ENCODE results near the gene FAM78B. TPM values are rescaled to one million over a fixed set of nuclear protein-coding genes. Genes with fewer than 3 reads are reported as not detected.
A peak's percentile ranks its signal among the peaks of the same experiment; 100 is the strongest.

Gene FAM78B
- polyA plus RNA-seq, 6 donors from 2014 or later = not detected

DNA sequence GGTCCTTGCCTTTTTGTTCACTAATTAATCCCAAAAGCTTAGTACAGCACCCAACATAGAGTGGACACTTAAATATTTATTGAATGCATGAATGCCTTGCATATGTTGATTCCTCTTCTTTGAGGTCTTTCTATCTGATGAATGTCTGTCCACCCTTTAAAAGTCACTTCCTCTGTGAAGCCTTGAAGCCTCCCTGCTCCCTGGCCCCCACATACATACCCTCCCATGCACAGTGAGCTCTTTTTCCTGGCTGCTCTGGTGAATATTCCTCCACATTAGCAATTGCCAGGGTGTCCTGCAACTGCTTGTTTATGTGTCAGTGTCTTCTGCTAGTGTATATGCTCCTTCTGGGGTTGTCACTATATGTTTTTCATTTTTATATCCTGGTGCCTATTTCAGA is 8.2 kb upstream of the FAM78B start:
- H3K36me3 Mint-ChIP-seq = no peaks in the 10 kb centered on the region
- ATAC-seq (ENCODE audit: low read depth in 2 of 2) (no peak), DNase-seq (no peak)
- peaks cover 18 to 35% (median 24%) of the 10 kb centered on the region in 3 donors for H3K27me3 Mint-ChIP-seq
- peaks cover 0 to 8% (median 0%) of the 10 kb centered on the region in 7 donors for H3K9me3 Mint-ChIP-seq
- H3K4me3 Mint-ChIP-seq = no peak overlapping the region
- H3K27ac Mint-ChIP-seq = peak overlapping the region in 1 of 6 donors; percentile 40
- no peaks in the 10 kb centered on the region for H3K4me1 Mint-ChIP-seq

DNA sequence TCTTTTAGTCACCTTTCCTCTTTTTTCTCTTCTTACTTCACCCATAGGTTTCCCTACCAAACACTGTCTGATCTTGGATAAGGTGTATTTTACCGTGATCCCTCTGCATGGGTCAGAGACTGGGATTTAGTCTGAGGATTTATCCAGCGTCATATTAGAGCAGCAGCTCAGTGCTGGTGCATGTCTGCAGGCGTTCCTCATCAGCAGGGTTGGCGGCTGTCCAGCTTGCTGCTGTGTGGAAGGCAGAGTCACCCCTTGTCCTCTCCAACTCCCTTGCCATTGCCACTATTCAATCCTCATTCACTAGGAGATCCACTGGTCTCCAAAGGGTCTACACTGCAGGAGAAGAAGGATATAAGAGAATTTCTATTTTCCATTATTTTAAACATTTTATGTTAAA is 7.3 kb upstream of the FAM78B start:
- Mint-ChIP-seq H3K27me3 (peaks cover 22 to 40% (median 31%) of the 10 kb centered on the region in 3 donors), H3K4me3 (no peak overlapping the region), H3K9me3 (peaks cover 0 to 8% (median 0%) of the 10 kb centered on the region in 7 donors), H3K36me3 (no peaks in the 10 kb centered on the region), H3K4me1 (no peaks in the 10 kb centered on the region), H3K27ac (no peak overlapping the region)
- ATAC-seq (ENCODE audit: low read depth in 2 of 2) (no peak), DNase-seq (no peak)

DNA sequence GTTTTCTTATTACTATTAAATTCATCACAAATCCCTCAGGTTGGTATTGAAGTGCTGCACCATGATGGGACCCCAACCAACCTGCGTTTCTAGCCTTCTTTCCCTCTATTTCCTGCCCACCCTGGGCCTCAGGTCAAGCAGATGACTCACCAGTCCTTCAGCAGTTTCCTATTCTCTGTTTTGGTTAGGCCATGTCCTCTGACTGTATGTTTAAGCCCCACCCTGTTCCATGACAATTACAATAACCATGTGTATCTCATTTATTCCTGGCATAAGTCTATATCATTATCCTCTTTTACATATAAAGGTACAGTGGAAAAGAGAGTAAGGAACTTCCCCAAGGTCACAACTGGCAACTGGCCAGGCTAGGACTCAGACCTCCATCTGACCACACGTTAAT is 5.3 kb upstream of the FAM78B start:
- Mint-ChIP-seq H3K27me3 (peaks cover 40 to 46% (median 41%) of the 10 kb centered on the region in 3 donors), H3K4me3 (no peak overlapping the region), H3K36me3 (no peaks in the 10 kb centered on the region), H3K27ac (no peak overlapping the region), H3K9me3 (peaks cover 0 to 7% (median 0%) of the 10 kb centered on the region in 7 donors), H3K4me1 (peaks cover 0 to 3% (median 0%) of the 10 kb centered on the region in 3 donors)
- DNase-seq (no peak), ATAC-seq (ENCODE audit: low read depth in 2 of 2) (no peak)

DNA sequence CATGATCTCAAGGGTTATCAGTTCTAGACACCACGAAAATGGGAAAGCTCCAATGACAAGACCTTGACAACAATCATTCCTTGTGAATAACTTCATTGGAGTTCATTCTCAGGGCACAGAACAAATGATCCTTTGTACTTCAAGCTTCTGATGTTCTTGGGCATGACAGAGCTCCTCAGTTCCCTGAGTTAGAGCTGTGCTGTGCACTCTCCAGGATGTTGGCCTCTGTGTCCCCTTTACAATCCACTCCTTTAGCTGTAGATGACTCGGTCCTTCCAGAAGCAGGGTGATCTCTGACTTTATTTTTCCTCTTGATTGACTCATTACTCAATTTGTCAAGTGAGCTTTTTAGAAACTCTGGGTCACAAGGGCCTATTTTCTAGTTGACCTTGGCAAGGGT is 3.9 kb upstream of the FAM78B start:
- H3K36me3 Mint-ChIP-seq = no peaks in the 10 kb centered on the region
- peaks cover 3 to 6% (median 3%) of the 10 kb centered on the region in 3 donors for H3K4me1 Mint-ChIP-seq
- peaks cover 0 to 7% (median 0%) of the 10 kb centered on the region in 7 donors for H3K9me3 Mint-ChIP-seq
- peaks cover 34 to 44% (median 42%) of the 10 kb centered on the region in 3 donors for H3K27me3 Mint-ChIP-seq
- no peak overlapping the region for H3K27ac Mint-ChIP-seq
- ATAC-seq (ENCODE audit: low read depth in 2 of 2) (no peak), DNase-seq (no peak)
- no peak overlapping the region for H3K4me3 Mint-ChIP-seq

DNA sequence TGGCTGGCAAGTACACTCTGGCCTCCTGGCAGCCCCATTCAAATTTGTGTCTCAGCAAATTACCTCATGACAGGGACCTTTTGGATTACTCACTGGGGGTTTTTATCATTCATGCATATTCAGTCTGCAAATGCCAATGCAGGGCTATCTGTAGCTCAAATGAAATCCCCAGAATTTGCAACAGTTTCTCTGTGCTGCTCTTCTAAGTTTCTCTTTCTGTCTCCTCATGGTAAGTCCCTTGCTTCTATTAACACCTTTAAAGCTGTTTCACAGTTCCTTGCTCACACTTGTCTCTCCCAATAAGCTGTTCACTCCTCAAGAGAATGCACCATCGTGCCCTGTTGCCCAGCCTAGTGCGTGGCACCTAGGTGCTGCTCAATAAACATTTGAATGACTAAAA is 3.3 kb upstream of the FAM78B start:
- peaks cover 7 to 12% (median 9%) of the 10 kb centered on the region in 3 donors for H3K4me1 Mint-ChIP-seq
- peaks cover 0 to 7% (median 0%) of the 10 kb centered on the region in 7 donors for H3K9me3 Mint-ChIP-seq
- H3K27me3 Mint-ChIP-seq = peaks cover 36 to 49% (median 40%) of the 10 kb centered on the region in 3 donors
- no peaks in the 10 kb centered on the region for H3K36me3 Mint-ChIP-seq
- H3K4me3 Mint-ChIP-seq = peak overlapping the region in 1 of 8 donors; percentile 23
- ATAC-seq (ENCODE audit: low read depth in 2 of 2) (no peak), DNase-seq (no peak)
- H3K27ac Mint-ChIP-seq = peak overlapping the region in 2 of 6 donors; percentile 21 to 71

DNA sequence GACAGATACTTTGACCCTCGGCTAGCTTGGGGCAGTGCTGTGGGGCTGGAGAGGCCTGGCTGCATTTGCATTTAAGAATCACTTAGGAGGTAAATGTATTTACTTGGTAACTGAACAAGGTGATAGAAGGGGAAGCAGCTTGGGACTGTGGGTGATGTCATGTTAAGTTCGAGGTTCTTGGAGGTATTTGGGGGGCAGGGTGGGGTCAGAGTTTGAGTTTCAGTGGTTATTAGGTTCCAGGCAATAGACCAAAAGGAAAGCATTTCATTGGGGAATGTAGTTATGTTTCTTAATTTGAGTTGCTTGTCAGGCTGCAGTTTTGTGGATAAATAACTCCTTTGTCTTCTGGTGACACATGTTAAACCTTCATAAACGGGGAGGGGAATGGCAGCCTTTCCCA is 2.4 kb upstream of the FAM78B start:
- Mint-ChIP-seq H3K27ac (no peak overlapping the region), H3K27me3 (peaks cover 34 to 50% (median 40%) of the 10 kb centered on the region in 3 donors)
- no peak for ATAC-seq (ENCODE audit: low read depth in 2 of 2)

DNA sequence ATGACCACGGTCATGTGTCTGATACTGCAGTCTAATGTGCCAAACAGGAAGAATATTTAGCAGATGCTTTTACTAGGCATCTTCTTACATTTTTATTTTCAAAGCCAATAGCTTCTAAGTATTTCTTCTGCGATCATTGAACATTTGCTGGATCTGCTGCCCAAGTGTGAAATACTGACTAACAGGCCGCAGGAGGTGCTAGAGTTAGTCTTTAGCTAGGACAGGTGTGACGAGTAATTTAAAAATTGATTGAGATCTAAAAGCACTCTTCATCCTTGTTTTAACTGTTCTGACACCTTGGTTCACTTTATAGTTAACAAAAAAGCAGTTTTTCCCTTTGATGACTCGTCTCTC is 748 bp upstream of the FAM78B start:
- H3K36me3 Mint-ChIP-seq = no peaks in the 10 kb centered on the region
- ATAC-seq (ENCODE audit: low read depth in 2 of 2) (no peak), DNase-seq (no peak)
- no peak overlapping the region for H3K27ac Mint-ChIP-seq
- peak overlapping the region; percentile 45 to 84 (median 78) for H3K4me3 Mint-ChIP-seq
- peaks cover 7 to 16% (median 9%) of the 10 kb centered on the region in 3 donors for H3K4me1 Mint-ChIP-seq
- peaks cover 43 to 60% (median 45%) of the 10 kb centered on the region in 3 donors for H3K27me3 Mint-ChIP-seq
- peaks cover 0 to 7% (median 0%) of the 10 kb centered on the region in 7 donors for H3K9me3 Mint-ChIP-seq

More for the DNA sequence above, 2.4 kb upstream of the FAM78B start:
- Mint-ChIP-seq H3K9me3 (peaks cover 0 to 7% (median 0%) of the 10 kb centered on the region in 7 donors), H3K4me3 (no peak overlapping the region), H3K4me1 (peaks cover 7 to 16% (median 9%) of the 10 kb centered on the region in 3 donors), H3K36me3 (no peaks in the 10 kb centered on the region)
- no peak for DNase-seq

DNA sequence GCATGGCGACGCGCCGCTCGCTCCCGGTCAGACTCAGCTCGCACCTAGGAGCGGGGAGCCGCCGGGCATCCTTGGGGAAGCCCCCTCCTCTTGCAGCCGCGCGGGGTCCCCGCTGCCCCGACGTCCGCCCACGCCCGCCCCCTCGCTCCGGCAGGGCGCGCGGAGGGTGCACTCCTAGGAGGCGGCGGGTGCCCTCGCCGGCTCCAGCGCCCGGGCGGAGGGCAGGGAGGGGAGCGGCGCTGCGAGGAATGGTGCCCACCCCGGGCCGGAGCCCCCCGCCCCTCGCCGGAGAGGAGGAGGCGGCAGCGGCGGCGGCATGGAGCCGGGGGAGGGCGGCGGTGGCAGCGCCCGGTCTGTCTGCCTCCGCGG is 488 bp downstream of the FAM78B start:
- peaks cover 7 to 16% (median 9%) of the 10 kb centered on the region in 3 donors for H3K4me1 Mint-ChIP-seq
- H3K36me3 Mint-ChIP-seq = no peaks in the 10 kb centered on the region
- peak overlapping the region in 1 of 8 donors; percentile 78 for H3K4me3 Mint-ChIP-seq
- H3K9me3 Mint-ChIP-seq = peaks cover 0 to 7% (median 2%) of the 10 kb centered on the region in 7 donors
- peaks cover 50 to 72% (median 58%) of the 10 kb centered on the region in 3 donors for H3K27me3 Mint-ChIP-seq
- DNase-seq = no peak
- no peak overlapping the region for H3K27ac Mint-ChIP-seq
- peak in 1 of 2 donors; percentile 12 for ATAC-seq (ENCODE audit: low read depth in 2 of 2)

DNA sequence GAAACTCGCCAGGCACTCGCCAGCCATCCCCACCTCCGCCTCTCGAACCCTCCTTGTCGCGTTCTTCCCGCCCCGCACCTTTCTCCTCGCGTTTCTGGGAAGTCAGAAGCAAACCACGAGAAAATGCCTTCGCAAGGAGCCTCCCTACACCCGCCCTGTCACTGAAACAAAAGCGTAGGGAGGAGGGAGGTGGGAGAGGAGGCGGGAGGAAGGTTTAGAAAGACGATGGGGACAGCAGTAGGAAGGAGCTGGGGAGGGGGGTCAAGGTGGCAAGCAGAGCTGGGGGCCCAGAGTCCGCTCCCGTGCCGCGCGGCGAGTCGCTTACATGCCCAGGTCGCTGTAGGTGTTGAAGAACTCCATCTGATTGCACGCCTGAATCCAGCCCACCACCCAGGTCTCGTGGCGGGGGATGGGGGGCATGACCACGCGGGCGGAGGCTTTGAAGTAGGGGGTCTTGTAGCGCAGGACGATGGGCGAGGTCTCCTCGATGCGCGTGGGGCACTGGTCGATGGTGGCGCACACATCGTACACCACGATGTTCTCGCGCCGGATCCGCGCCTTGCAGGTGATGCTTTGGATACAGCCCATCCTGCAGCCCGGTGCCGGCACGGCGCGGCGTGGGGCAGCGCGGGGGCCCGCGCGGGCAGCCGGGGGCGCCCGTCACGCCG is 1.0 kb downstream of the FAM78B start:
- no peak for ATAC-seq (ENCODE audit: low read depth in 2 of 2)

DNA sequence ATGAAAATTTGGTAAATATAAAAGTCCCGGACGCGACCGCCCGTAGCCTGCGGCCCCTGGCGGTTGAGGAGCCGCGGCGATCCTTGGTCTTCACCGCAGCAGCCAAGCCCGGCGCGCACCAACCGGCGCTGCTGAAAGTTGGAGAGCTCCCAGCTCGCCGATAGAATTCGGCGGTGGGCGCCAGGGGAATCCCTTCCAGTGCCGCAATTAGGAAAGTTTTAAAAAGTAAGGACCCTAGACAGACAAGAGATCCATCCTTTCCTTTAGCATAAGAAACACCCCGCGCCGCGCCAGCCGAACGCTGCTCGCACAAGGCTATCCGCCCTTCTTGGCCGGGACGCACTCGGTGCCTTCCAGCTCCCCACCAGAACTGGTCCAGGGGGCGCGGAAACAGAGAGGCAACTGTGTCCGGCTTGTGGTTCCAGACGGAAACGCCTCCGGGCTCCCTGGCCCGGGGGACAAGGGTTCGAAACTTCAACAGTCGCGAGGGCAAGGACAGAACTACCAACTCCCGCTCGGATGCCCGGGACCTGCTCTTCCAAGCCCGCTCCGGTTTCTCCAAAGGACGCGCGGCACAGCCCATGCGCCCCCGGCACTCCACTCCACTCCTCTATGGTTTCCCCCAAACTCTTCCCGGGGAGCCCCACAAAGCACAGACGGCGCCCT is 1.7 kb downstream of the FAM78B start:
- no peak overlapping the region for H3K27ac Mint-ChIP-seq
- peaks cover 7 to 16% (median 9%) of the 10 kb centered on the region in 3 donors for H3K4me1 Mint-ChIP-seq
- peaks cover 49 to 74% (median 64%) of the 10 kb centered on the region in 3 donors for H3K27me3 Mint-ChIP-seq
- H3K9me3 Mint-ChIP-seq = peaks cover 0 to 7% (median 2%) of the 10 kb centered on the region in 7 donors
- H3K36me3 Mint-ChIP-seq = peaks cover 0 to 5% of the 10 kb centered on the region in 2 donors
- no peak for ATAC-seq (ENCODE audit: low read depth in 2 of 2)
- DNase-seq = no peak
- peak overlapping the region; percentile 48 to 87 (median 76) for H3K4me3 Mint-ChIP-seq

More for the DNA sequence above, 1.0 kb downstream of the FAM78B start:
- H3K27ac Mint-ChIP-seq = no peak overlapping the region
- peaks cover 49 to 75% (median 63%) of the 10 kb centered on the region in 3 donors for H3K27me3 Mint-ChIP-seq
- peaks cover 7 to 16% (median 9%) of the 10 kb centered on the region in 3 donors for H3K4me1 Mint-ChIP-seq
- DNase-seq = no peak
- H3K4me3 Mint-ChIP-seq = peak overlapping the region; percentile 22 to 87 (median 76)
- H3K9me3 Mint-ChIP-seq = peaks cover 0 to 7% (median 2%) of the 10 kb centered on the region in 7 donors
- peaks cover 0 to 2% of the 10 kb centered on the region in 2 donors for H3K36me3 Mint-ChIP-seq

DNA sequence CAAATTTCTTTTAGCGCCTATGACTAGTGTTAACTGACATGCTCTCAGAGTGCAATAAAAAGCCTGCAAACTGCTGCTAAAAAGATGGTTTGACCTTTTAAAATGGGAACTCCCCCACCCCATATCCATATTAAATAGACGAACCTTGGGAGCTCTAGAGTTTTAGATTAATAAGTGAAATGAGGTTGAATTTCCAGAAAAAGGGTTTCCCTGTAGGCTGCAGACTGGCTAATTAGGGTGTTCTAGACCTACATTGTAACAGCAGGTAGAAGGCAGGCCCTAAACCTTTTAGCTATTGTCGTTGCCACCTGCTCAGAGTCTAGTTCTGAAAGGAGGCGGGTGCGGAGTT is 2.2 kb downstream of the FAM78B start:
- Mint-ChIP-seq H3K36me3 (peaks cover 0 to 5% of the 10 kb centered on the region in 2 donors), H3K4me1 (peaks cover 7 to 16% (median 9%) of the 10 kb centered on the region in 3 donors), H3K27me3 (peaks cover 51 to 77% (median 66%) of the 10 kb centered on the region in 3 donors), H3K9me3 (peaks cover 0 to 7% (median 2%) of the 10 kb centered on the region in 7 donors), H3K4me3 (peak overlapping the region; percentile 48 to 85 (median 70)), H3K27ac (no peak overlapping the region)
- DNase-seq (no peak), ATAC-seq (ENCODE audit: low read depth in 2 of 2) (no peak)

DNA sequence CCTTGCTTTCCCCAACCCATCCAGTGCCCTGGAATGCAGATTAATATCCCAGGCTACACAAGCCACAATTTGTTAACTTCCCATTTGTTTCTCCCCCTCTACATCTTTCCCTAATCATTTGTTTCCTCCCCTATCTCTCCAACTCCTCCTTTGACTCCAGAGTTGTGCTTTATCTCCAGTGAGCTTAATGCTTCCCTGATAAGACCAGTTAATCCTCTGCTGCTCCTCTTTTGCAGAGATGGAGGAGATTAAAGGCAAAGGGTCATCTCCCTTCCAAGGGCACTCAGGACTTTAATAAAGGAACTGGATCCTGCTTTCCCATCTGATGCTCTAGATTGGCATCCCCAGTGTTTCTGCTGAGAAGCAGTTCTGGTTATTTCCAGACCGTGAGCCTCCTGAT is 7.1 kb downstream of the FAM78B start:
- Mint-ChIP-seq H3K9me3 (peaks cover 0 to 4% (median 0%) of the 10 kb centered on the region in 7 donors), H3K4me3 (no peak overlapping the region), H3K27ac (peak overlapping the region in 1 of 6 donors; percentile 51), H3K27me3 (peaks cover 38 to 57% (median 46%) of the 10 kb centered on the region in 3 donors), H3K4me1 (peaks cover 0 to under 1% (median 0%) of the 10 kb centered on the region in 3 donors), H3K36me3 (peaks cover 0 to 5% of the 10 kb centered on the region in 2 donors)
- no peak for DNase-seq
- ATAC-seq (ENCODE audit: low read depth in 2 of 2) = no peak

DNA sequence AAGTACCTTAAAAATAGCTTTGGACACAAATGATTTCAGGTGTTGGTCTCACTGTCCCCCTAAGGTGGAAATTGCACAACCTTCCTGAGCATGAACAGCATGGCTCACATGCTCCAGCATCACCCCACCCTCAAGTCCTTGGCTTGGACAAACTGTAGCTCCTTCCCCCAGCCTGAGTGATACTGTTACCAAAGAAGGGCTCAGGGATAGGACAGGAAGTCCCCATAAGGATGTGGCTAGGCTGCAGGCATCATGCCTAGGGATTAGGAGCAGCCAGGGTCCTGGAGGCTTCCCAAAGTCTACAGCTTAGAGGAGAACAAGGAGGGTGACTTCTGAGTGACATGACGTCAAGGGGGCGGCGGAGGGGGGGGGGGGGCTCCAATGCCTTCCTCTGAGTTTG is 10.1 kb downstream of the FAM78B start:
- Mint-ChIP-seq H3K27me3 (peaks cover 31 to 49% (median 42%) of the 10 kb centered on the region in 3 donors), H3K36me3 (peaks cover 0 to 5% of the 10 kb centered on the region in 2 donors), H3K9me3 (peaks cover 0 to 4% (median 0%) of the 10 kb centered on the region in 7 donors), H3K27ac (no peak overlapping the region), H3K4me1 (no peaks in the 10 kb centered on the region), H3K4me3 (no peak overlapping the region)
- no peak for DNase-seq
- no peak for ATAC-seq (ENCODE audit: low read depth in 2 of 2)

All from naive B cell (primary cell).